GM12801 (cell line): ENCODE data around the gene PNCK.

Experiments
- CTCF ChIP-seq: IDR thresholded peaks from one replicate; pipeline ENCODE4 v1.5.1; 2011; ENCODE audit warnings: control low read depth; ENCODE audit not compliant: insufficient read length; ENCODE audit errors: extremely low read depth

Gene PNCK

GRCh38 chrX:153638436-153639176 lies 35.0 kb downstream of the PNCK start:
- TF ChIP-seq CTCF, result no peak

GRCh38 chrX:153638041-153638371 lies 35.6 kb downstream of the PNCK start:
- TF ChIP-seq CTCF, result no peak

GRCh38 chrX:153637121-153638040 lies 36.2 kb downstream of the PNCK start:
- TF ChIP-seq CTCF, result no peak

GRCh38 chrX:153636716-153637115 lies 36.9 kb downstream of the PNCK start:
- TF ChIP-seq CTCF, result no peak

- TF ChIP-seq CTCF, result no peak
Measured at GRCh38 chrX:153635788-153636668, 37.6 kb downstream of the PNCK start.

- no peak for TF ChIP-seq CTCF
Measured at GRCh38 chrX:153635388-153635787, 38.2 kb downstream of the PNCK start.

- TF ChIP-seq CTCF, result no peak
Measured at GRCh38 chrX:153634832-153635231, 38.8 kb downstream of the PNCK start.
